ENCODE results near the gene VPS51.

VPS51 gene

GRCh38 chr11:65095974-65096806 lies at the start of gene VPS51:
VPS51 (plus strand) TSS chr11:65096214; CDS start chr11:65096251, 37 bp downstream.
- H3K9me3 ChIP-seq (ENCODE audit: control insufficient read depth in 1 of 2, low read length in 2 of 2), result no peaks in the 10 kb centered on the region
- H3K27me3 ChIP-seq (ENCODE audit: low read depth, low read length), result no peaks in the 10 kb centered on the region
- H3K4me1 ChIP-seq (ENCODE audit: control insufficient read depth in 1 of 2, insufficient read depth in 2 of 2, low read length in 2 of 2), result peaks cover 5 to 13% of the 10 kb centered on the region in 2 donors
- H3K27ac ChIP-seq (ENCODE audit: low read length), result peak within 1 kb of the TSS; percentile 80
- H3K4me3 ChIP-seq (ENCODE audit: low read depth in 1 of 2, low read length in 2 of 2), result peak within 1 kb of the TSS; percentile 75 to 91
- peaks cover 4 to 5% of the 10 kb centered on the region in 2 donors for H3K36me3 ChIP-seq (ENCODE audit: control insufficient read depth in 1 of 2, insufficient read depth in 2 of 2, low read length in 2 of 2)

DNA sequence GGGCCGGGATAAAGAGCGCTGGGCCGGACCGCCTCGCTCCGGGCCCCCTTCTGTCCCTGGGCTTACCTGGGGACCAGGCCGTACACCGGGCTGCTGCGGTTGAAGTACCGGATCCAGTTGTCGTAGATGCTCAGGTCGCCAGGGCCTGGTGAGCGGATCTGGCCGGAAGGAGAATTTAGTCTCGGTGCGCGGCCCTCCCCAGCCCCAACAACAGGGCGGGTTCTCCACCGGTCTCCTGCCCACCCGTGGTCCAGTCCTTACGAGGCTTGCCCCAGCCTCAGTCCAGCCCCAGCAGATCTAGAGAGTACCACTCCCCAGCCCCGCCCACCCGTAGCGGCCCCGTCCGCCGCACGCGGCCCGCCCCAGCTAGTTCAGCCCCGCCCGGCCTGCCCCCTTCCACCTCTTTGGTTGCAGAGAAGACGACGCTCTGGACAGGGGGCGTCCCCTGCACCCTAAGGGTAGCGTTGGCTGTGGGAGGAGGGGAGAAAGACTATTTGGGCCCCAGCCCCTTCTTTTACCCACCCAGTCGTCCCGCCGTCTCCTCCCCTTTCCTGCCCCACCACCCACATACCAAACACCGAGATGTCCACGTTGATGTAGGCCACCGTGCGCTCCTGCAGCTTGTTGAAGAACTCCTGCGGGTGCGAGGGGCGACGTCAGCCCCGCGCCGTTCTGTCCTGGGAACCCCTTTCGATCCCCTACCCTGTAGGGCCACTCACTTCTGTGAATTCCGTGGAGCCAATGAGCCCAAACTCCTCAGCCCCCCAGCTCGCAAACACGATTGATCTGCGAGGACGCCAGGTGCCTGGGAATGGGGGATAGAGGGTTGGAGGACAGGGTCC lies 48.2 kb upstream of the VPS51 start:
- Histone ChIP-seq H3K36me3 (ENCODE audit: control insufficient read depth in 1 of 2, insufficient read depth in 2 of 2, low read length in 2 of 2) (peaks cover 4 to 5% of the 10 kb centered on the region in 2 donors), H3K4me3 (ENCODE audit: low read depth in 1 of 2, low read length in 2 of 2) (peak overlapping the region; percentile 57 to 74), H3K27ac (ENCODE audit: low read length) (no peak overlapping the region), H3K9me3 (ENCODE audit: control insufficient read depth in 1 of 2, low read length in 2 of 2) (no peaks in the 10 kb centered on the region), H3K4me1 (ENCODE audit: control insufficient read depth in 1 of 2, insufficient read depth in 2 of 2, low read length in 2 of 2) (peaks cover 0 to 23% of the 10 kb centered on the region in 2 donors), H3K27me3 (ENCODE audit: low read depth, low read length) (no peaks in the 10 kb centered on the region)

- peaks cover 0 to 16% of the 10 kb centered on the region in 2 donors for H3K4me1 ChIP-seq (ENCODE audit: control insufficient read depth in 1 of 2, insufficient read depth in 2 of 2, low read length in 2 of 2)
- H3K27me3 ChIP-seq (ENCODE audit: low read depth, low read length), result no peaks in the 10 kb centered on the region
Measured at GRCh38 chr11:65051398-65051858, 44.6 kb upstream of the VPS51 start.

DNA sequence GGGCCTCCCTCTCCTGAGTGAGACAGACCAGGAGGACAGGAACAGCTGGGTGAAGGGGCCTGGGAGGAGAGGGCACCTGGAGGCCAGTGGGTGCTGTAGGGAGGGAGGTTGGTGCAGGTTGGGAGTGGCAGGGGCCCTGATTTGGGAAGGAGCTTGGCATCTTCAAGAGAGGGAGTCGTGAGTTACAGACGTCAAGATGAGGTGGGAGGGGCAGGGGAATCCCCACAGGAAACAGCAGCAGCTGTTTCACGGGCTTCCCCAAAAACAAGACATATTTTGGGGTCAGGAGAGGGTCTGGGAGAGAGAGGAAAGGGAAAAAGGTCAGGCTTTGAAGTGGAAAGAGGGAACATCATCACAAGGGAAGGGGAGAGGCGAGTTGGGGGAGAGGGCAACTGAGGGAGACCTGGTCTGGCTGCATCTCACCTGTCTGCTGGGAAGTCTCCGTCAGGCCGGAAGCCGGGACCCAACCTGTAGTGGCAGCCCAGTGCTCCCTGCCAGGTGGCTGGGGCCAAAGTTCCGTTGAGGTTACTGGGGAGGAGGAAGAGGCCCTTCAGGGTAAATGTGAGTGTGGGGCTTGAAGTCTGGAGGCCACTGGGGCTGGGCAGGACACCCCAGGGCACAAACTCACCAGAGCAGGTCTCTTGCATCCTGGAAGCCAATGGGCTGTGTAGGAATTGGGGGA lies 42.0 kb upstream of the VPS51 start:
- H3K27me3 ChIP-seq (ENCODE audit: low read depth, low read length), result no peaks in the 10 kb centered on the region
- H3K4me3 ChIP-seq (ENCODE audit: low read depth in 1 of 2, low read length in 2 of 2), result no peak overlapping the region
- no peak overlapping the region for H3K27ac ChIP-seq (ENCODE audit: low read length)
- H3K4me1 ChIP-seq (ENCODE audit: control insufficient read depth in 1 of 2, insufficient read depth in 2 of 2, low read length in 2 of 2), result no peaks in the 10 kb centered on the region
- H3K36me3 ChIP-seq (ENCODE audit: control insufficient read depth in 1 of 2, insufficient read depth in 2 of 2, low read length in 2 of 2), result no peaks in the 10 kb centered on the region
- no peaks in the 10 kb centered on the region for H3K9me3 ChIP-seq (ENCODE audit: control insufficient read depth in 1 of 2, low read length in 2 of 2)

More at GRCh38 chr11:65051398-65051858, 44.6 kb upstream of the VPS51 start:
- Histone ChIP-seq H3K9me3 (ENCODE audit: control insufficient read depth in 1 of 2, low read length in 2 of 2) (no peaks in the 10 kb centered on the region), H3K27ac (ENCODE audit: low read length) (no peak overlapping the region), H3K36me3 (ENCODE audit: control insufficient read depth in 1 of 2, insufficient read depth in 2 of 2, low read length in 2 of 2) (no peaks in the 10 kb centered on the region), H3K4me3 (ENCODE audit: low read depth in 1 of 2, low read length in 2 of 2) (no peak overlapping the region)

GRCh38 chr11:65055538-65055937 lies 40.5 kb upstream of the VPS51 start:
- H3K4me1 ChIP-seq (ENCODE audit: control insufficient read depth in 1 of 2, insufficient read depth in 2 of 2, low read length in 2 of 2), result no peaks in the 10 kb centered on the region
- H3K27ac ChIP-seq (ENCODE audit: low read length), result no peak overlapping the region
- H3K9me3 ChIP-seq (ENCODE audit: control insufficient read depth in 1 of 2, low read length in 2 of 2), result no peaks in the 10 kb centered on the region
- no peaks in the 10 kb centered on the region for H3K36me3 ChIP-seq (ENCODE audit: control insufficient read depth in 1 of 2, insufficient read depth in 2 of 2, low read length in 2 of 2)
- no peak overlapping the region for H3K4me3 ChIP-seq (ENCODE audit: low read depth in 1 of 2, low read length in 2 of 2)
- no peaks in the 10 kb centered on the region for H3K27me3 ChIP-seq (ENCODE audit: low read depth, low read length)

DNA sequence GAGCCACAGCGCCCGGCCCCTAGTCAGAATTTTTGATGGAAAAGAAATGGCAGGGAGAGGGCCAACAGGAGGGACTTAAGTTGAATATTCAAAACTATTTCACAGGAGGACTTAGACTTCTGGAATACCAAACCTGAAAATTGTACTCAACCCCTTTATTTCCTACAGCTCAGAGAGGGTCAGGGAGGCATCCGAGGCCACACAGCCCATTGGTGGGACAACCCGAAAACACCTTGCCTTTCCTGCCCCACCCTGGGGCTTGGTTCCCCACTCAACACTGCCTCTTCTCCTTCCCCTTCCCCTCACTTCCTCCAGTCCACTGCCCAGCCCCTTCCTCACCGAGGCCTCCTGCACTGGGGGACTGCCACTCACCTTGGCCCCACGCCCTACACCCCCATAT lies 39.0 kb upstream of the VPS51 start:
- Histone ChIP-seq H3K27me3 (ENCODE audit: low read depth, low read length) (no peaks in the 10 kb centered on the region), H3K36me3 (ENCODE audit: control insufficient read depth in 1 of 2, insufficient read depth in 2 of 2, low read length in 2 of 2) (no peaks in the 10 kb centered on the region), H3K27ac (ENCODE audit: low read length) (no peak overlapping the region), H3K9me3 (ENCODE audit: control insufficient read depth in 1 of 2, low read length in 2 of 2) (no peaks in the 10 kb centered on the region), H3K4me3 (ENCODE audit: low read depth in 1 of 2, low read length in 2 of 2) (no peak overlapping the region), H3K4me1 (ENCODE audit: control insufficient read depth in 1 of 2, insufficient read depth in 2 of 2, low read length in 2 of 2) (no peaks in the 10 kb centered on the region)

DNA sequence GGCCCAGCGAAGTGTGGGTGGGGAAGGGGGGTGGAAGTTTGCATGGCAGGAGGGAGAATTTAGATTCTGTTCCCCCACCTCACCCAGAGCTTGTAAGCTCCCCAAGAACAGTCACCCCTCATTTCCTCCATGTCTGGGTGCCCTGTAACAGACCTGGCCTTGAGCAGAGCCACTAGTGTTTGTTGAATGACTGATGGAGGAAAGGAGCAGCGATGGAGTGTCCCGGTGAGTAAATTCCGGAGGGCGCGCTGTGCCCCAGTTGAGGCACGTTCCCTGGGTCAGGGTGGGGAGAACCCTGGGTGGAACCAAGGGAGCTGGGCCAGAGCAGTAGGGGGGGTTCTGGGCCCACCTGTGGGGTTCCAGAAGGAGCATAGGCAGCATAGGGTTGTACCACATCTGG lies 38.5 kb upstream of the VPS51 start:
- Histone ChIP-seq H3K4me3 (ENCODE audit: low read depth in 1 of 2, low read length in 2 of 2) (no peak overlapping the region), H3K36me3 (ENCODE audit: control insufficient read depth in 1 of 2, insufficient read depth in 2 of 2, low read length in 2 of 2) (no peaks in the 10 kb centered on the region), H3K27me3 (ENCODE audit: low read depth, low read length) (no peaks in the 10 kb centered on the region), H3K9me3 (ENCODE audit: control insufficient read depth in 1 of 2, low read length in 2 of 2) (no peaks in the 10 kb centered on the region), H3K4me1 (ENCODE audit: control insufficient read depth in 1 of 2, insufficient read depth in 2 of 2, low read length in 2 of 2) (no peaks in the 10 kb centered on the region), H3K27ac (ENCODE audit: low read length) (no peak overlapping the region)

DNA sequence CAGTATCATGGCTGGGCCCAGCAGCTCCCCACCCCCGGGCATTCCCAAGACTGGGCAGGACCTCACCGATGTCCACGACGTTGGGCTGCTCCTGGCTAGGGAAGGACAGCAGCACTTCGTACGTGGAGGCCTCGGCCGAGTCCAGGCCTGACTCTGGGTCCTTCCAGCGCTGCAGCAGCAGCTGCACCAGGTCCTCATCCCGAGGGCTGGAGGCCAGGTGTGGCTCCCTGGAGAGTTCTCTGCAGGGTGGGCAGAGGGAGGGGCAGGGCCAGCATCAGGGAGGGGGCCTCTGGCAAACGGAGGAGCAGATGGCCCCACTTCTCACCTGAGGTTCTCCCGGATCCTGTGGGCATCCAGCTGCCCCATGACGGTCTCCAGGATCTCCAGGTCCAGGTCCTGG lies 38.0 kb upstream of the VPS51 start:
- no peak overlapping the region for H3K4me3 ChIP-seq (ENCODE audit: low read depth in 1 of 2, low read length in 2 of 2)
- H3K27ac ChIP-seq (ENCODE audit: low read length), result no peak overlapping the region
- H3K27me3 ChIP-seq (ENCODE audit: low read depth, low read length), result no peaks in the 10 kb centered on the region
- H3K36me3 ChIP-seq (ENCODE audit: control insufficient read depth in 1 of 2, insufficient read depth in 2 of 2, low read length in 2 of 2), result no peaks in the 10 kb centered on the region
- no peaks in the 10 kb centered on the region for H3K4me1 ChIP-seq (ENCODE audit: control insufficient read depth in 1 of 2, insufficient read depth in 2 of 2, low read length in 2 of 2)
- H3K9me3 ChIP-seq (ENCODE audit: control insufficient read depth in 1 of 2, low read length in 2 of 2), result no peaks in the 10 kb centered on the region

DNA sequence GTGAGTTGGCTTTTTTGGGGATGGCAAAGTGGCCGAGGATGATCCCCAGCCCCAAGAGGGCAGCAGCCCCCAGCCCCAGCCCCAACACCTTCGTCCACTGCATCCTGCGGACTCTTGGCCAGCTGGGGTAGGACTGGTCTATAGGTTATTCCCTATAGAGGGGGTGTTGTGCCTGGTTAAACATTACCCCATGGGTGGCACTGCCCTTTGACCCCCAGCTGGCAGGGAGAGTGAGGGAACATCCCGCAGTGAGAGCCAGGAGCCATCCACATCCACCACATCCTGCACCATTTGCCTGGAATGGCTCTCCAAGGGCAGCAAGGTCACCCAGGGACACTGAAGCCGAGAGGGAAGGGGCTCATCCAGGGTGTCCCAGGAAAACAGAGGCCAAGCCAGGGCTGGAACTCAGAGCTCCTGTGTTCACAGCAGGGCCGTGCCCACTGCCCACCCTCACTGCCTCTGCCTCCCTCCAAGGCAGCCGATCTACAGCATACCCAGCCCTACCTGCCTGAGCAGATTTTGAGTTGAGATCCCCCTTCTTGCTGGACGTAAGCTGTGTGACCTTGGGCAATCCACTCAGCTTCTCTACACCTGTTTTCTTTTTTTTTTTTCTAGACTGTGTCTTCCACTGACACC lies 37.5 kb upstream of the VPS51 start, which contains the start of gene NAALADL1:
Gene NAALADL1 (minus strand): TSS at position 135 of the 636 bp plus-strand sequence. CDS start 32 bp downstream, at position 103.
- Histone ChIP-seq H3K4me1 (ENCODE audit: control insufficient read depth in 1 of 2, insufficient read depth in 2 of 2, low read length in 2 of 2) (no peaks in the 10 kb centered on the region), H3K27me3 (ENCODE audit: low read depth, low read length) (no peaks in the 10 kb centered on the region), H3K27ac (ENCODE audit: low read length) (no peak within 1 kb of the TSS), H3K4me3 (ENCODE audit: low read depth in 1 of 2, low read length in 2 of 2) (no peak within 1 kb of the TSS), H3K36me3 (ENCODE audit: control insufficient read depth in 1 of 2, insufficient read depth in 2 of 2, low read length in 2 of 2) (no peaks in the 10 kb centered on the region), H3K9me3 (ENCODE audit: control insufficient read depth in 1 of 2, low read length in 2 of 2) (no peaks in the 10 kb centered on the region)

- Histone ChIP-seq H3K4me3 (ENCODE audit: low read depth in 1 of 2, low read length in 2 of 2) (no peak overlapping the region), H3K9me3 (ENCODE audit: control insufficient read depth in 1 of 2, low read length in 2 of 2) (no peaks in the 10 kb centered on the region), H3K27me3 (ENCODE audit: low read depth, low read length) (no peaks in the 10 kb centered on the region), H3K36me3 (ENCODE audit: control insufficient read depth in 1 of 2, insufficient read depth in 2 of 2, low read length in 2 of 2) (no peaks in the 10 kb centered on the region), H3K4me1 (ENCODE audit: control insufficient read depth in 1 of 2, insufficient read depth in 2 of 2, low read length in 2 of 2) (no peaks in the 10 kb centered on the region), H3K27ac (ENCODE audit: low read length) (no peak overlapping the region)
Measured at GRCh38 chr11:65059523-65059922, 36.5 kb upstream of the VPS51 start.

Data from muscle layer of duodenum (tissue), 2 donors.